SK-N-SH (cell line): ENCODE data around the gene BABAM2. TPM values are rescaled to one million over a fixed set of nuclear protein-coding genes. Genes with fewer than 3 reads are reported as not detected.

ENCODE experiments used
- CTCF ChIA-PET: fragments of 300-600, 350-600 bp; formaldehyde crosslinking; extraction: SDS; loops from one replicate; lab custom pipeline; 2021; lab: Yijun Ruan, JAX
- POLR2A ChIA-PET: fragments of 350-600 bp; sonication (Branson Sonifier 250); formaldehyde crosslinking; extraction: SDS; loops from one replicate; lab custom pipeline; 2020; ENCODE audit warnings: antibody characterized with exemption, inconsistent platforms; lab: Yijun Ruan, JAX
- DNase-seq: peaks from one replicate; pipeline ENCODE4 v3.0.0; 2012
- H2AFZ ChIP-seq: fragments of 200-600 bp; sonication (generic); 2 replicates; pipeline ENCODE4 v1.8.1; 2016; ENCODE audit warnings: antibody characterized with exemption, mild to moderate bottlenecking, low read depth
- H3F3A ChIP-seq: fragments of 200-600 bp; sonication (generic); replicated peaks from 2 replicates; pipeline ENCODE3; 2016; ENCODE audit warnings: antibody characterized with exemption, mild to moderate bottlenecking; ENCODE audit not compliant: insufficient read depth
- H3K27ac ChIP-seq, 2 experiments: fragments of 200-500 bp in 1 of 2; fragments of 200-600 bp in 1 of 2; sonication (Bioruptor generic) in 1 of 2; sonication (generic), shearing (Covaris generic) in 1 of 2; 2 replicates each; pipeline versions ENCODE4 v1.5.1 to v1.6.1; 2014 to 2016; ENCODE audit warnings: low read depth in 2 of 2, inconsistent platforms in 1 of 2, low read length in 1 of 2, mild to moderate bottlenecking in 1 of 2, mixed read lengths in 1 of 2
- H3K27me3 ChIP-seq: fragments of 200-600 bp; sonication (generic), shearing (Covaris generic); 2 replicates; pipeline ENCODE4 v1.6.1; 2016; ENCODE audit warnings: mixed run types; ENCODE audit not compliant: insufficient read depth
- H3K36me3 ChIP-seq, 2 experiments: fragments of 200-500 bp in 1 of 2; fragments of 200-600 bp in 1 of 2; sonication (Bioruptor generic) in 1 of 2; sonication (generic) in 1 of 2; replicated peaks in 1 of 2; 2 replicates each; pipeline versions ENCODE3 to v1.5.1; 2014 to 2016; ENCODE audit warnings: low read length in 1 of 2, mild to moderate bottlenecking in 1 of 2; ENCODE audit not compliant: insufficient read depth in 2 of 2, control insufficient read depth in 1 of 2
- H3K4me1 ChIP-seq, 2 experiments: fragments of 200-500 bp in 1 of 2; fragments of 200-600 bp in 1 of 2; sonication (Bioruptor generic) in 1 of 2; sonication (generic), shearing (Covaris generic) in 1 of 2; 2 replicates each; pipeline versions ENCODE4 v1.5.1 to v1.6.1; 2014 to 2016; ENCODE audit warnings: low read depth in 1 of 2, low read length in 1 of 2, mixed run types in 1 of 2; ENCODE audit not compliant: insufficient read depth in 2 of 2, control insufficient read depth in 1 of 2
- H3K4me2 ChIP-seq: fragments of 200-600 bp; sonication (generic), shearing (Covaris generic); 2 replicates; pipeline ENCODE4 v1.6.1; 2017; ENCODE audit warnings: mixed run types
- H3K4me3 ChIP-seq, 2 experiments: fragments of 200-500 bp in 1 of 2; fragments of 200-600 bp in 1 of 2; sonication (Bioruptor generic) in 1 of 2; sonication (generic), shearing (Covaris generic) in 1 of 2; 2 replicates each; pipeline versions ENCODE4 v1.5.1 to v1.8.1; 2014 to 2016; ENCODE audit warnings: low read depth in 2 of 2, inconsistent platforms in 1 of 2, low read length in 1 of 2, mild to moderate bottlenecking in 1 of 2, mixed read lengths in 1 of 2, moderate library complexity in 1 of 2
- H3K79me2 ChIP-seq: fragments of 200-600 bp; sonication (generic); 2 replicates; pipeline ENCODE4 v1.8.1; 2017; ENCODE audit warnings: mild to moderate bottlenecking; ENCODE audit not compliant: insufficient read depth
- H3K9ac ChIP-seq: fragments of 200-600 bp; sonication (generic); 2 replicates; pipeline ENCODE4 v1.6.1; 2017; ENCODE audit warnings: mixed run types
- H3K9me2 ChIP-seq: fragments of 200-600 bp; sonication (generic); 2 replicates; pipeline ENCODE4 v1.6.1; 2017; ENCODE audit warnings: mixed run types
- H3K9me3 ChIP-seq: fragments of 200-600 bp; sonication (generic); 2 replicates; pipeline ENCODE4 v1.6.1; 2017; ENCODE audit warnings: mixed run types, mild to moderate bottlenecking, moderate library complexity
- H4K20me1 ChIP-seq: fragments of 200-600 bp; sonication (generic); 2 replicates; pipeline ENCODE4 v1.6.1; 2017; ENCODE audit warnings: mild to moderate bottlenecking, mixed run types; ENCODE audit not compliant: insufficient read depth
- CTCF ChIP-seq: fragments of 200-600 bp; sonication (generic); IDR thresholded peaks from 2 replicates; pipeline ENCODE4 v1.6.1; 2017; ENCODE audit warnings: antibody characterized with exemption, mild to moderate bottlenecking, moderate library complexity
- ELF1 ChIP-seq: IDR thresholded peaks from 2 replicates; pipeline ENCODE4 v1.4.0; 2012
- EP300 ChIP-seq, 2 experiments: IDR thresholded peaks; 2 replicates each; pipeline versions ENCODE4 v1.4.0 to v1.6.1; 2012; ENCODE audit warnings: borderline replicate concordance in 1 of 2, low read depth in 1 of 2, low read length in 1 of 2
- FOXM1 ChIP-seq: IDR thresholded peaks from 2 replicates; pipeline ENCODE4 v1.4.0; 2012; ENCODE audit warnings: low read depth, mild to moderate bottlenecking
- JUND ChIP-seq: IDR thresholded peaks from 2 replicates; pipeline ENCODE4 v1.4.0; 2012
- NFIC ChIP-seq: IDR thresholded peaks from 2 replicates; pipeline ENCODE4 v1.4.0; 2012; ENCODE audit warnings: borderline replicate concordance
- NRF1 ChIP-seq: IDR thresholded peaks from 2 replicates; pipeline ENCODE4 v1.6.1; 2012; ENCODE audit warnings: low read depth, mild to moderate bottlenecking, low read length
- PBX3 ChIP-seq: IDR thresholded peaks from 2 replicates; pipeline ENCODE4; 2012
- RCOR1 ChIP-seq: fragments of 150-350 bp; IDR thresholded peaks from 2 replicates; pipeline ENCODE4 v1.6.1; 2017; ENCODE audit warnings: antibody characterized with exemption, low read length
- RFX5 ChIP-seq: IDR thresholded peaks from 2 replicates; pipeline ENCODE4 v1.6.1; 2012; ENCODE audit warnings: mild to moderate bottlenecking, improper control_type of control experiment, low read length
- RXRA ChIP-seq: IDR thresholded peaks from 2 replicates; pipeline ENCODE4 v1.4.0; 2012; ENCODE audit warnings: low read depth, mild to moderate bottlenecking, borderline replicate concordance
- SIN3A ChIP-seq: IDR thresholded peaks from 2 replicates; pipeline ENCODE4 v1.6.1; 2012; ENCODE audit warnings: low read depth, mild to moderate bottlenecking, low read length, moderate library complexity, borderline replicate concordance
- TCF12 ChIP-seq: IDR thresholded peaks from 2 replicates; pipeline ENCODE4 v1.4.0; 2012
- YY1 ChIP-seq: IDR thresholded peaks from 2 replicates; pipeline ENCODE4 v1.4.0; 2012; ENCODE audit warnings: low read depth, mild to moderate bottlenecking
- whole genome bisulfite sequencing: methylation state at CpG from one replicate; pipeline ENCODE4 v1.1.6; 2017; ENCODE audit warnings: low lambda C conversion rate; 5-methylcytosine and 5-hydroxymethylcytosine counted together
- polyA plus RNA-seq, 3 experiments: library from polyadenylated mRNA; depleted of rRNA; stranded (reverse); fragments of >200 nt; gene quantifications; 2 replicates each; pipeline ENCODE4 v1.2.3, GENCODE V29; 2012
- TF ChIP-seq, protein P1 (sequence below): fragments of 150-350 bp; IDR thresholded peaks from 2 replicates; pipeline ENCODE4 v1.6.1; 2016; ENCODE audit warnings: mild to moderate bottlenecking, low read depth, low read length
- TF ChIP-seq, protein P2 (sequence below): IDR thresholded peaks from 2 replicates; pipeline ENCODE4 v1.6.1; 2012; ENCODE audit warnings: mild to moderate bottlenecking, low read depth, low read length, moderate library complexity
- TF ChIP-seq, protein P3 (sequence below): IDR thresholded peaks from 2 replicates; pipeline ENCODE4 v1.4.0; 2012; ENCODE audit warnings: low read depth, borderline replicate concordance

Gene BABAM2
- polyA plus RNA-seq, 1 of the 3 experiments (the other 2 are of a cell fraction): 34.0 TPM

DNA sequence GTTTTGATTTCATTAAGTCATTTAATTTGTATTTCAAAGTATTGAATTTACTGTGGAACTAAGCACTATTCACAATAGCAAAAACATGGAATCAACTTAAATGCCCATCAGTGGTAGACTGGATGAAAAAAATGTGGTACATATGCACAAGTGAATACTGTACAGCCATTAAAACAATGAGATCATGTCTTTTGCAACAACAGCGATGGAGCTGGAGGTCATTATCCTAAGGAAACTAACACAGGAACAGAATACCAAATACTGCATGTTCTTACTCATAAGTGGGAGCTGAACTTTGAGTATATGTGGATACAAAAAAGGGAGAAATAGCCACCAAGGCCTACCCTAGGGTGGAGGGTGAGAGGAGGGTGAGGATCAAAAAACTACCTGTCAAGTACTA is 164.4 kb downstream of the BABAM2 start:
- CTCF ChIA-PET: interaction anchor here (0.7 to 1.0 kb wide), 2 partner anchors 22 to 207 kb away, joined by 3 to 4 read pairs; no protein-coding TSS in a partner anchor
- WGBS: 94% methylated on average over 1 of the region's 1 CpG

DNA sequence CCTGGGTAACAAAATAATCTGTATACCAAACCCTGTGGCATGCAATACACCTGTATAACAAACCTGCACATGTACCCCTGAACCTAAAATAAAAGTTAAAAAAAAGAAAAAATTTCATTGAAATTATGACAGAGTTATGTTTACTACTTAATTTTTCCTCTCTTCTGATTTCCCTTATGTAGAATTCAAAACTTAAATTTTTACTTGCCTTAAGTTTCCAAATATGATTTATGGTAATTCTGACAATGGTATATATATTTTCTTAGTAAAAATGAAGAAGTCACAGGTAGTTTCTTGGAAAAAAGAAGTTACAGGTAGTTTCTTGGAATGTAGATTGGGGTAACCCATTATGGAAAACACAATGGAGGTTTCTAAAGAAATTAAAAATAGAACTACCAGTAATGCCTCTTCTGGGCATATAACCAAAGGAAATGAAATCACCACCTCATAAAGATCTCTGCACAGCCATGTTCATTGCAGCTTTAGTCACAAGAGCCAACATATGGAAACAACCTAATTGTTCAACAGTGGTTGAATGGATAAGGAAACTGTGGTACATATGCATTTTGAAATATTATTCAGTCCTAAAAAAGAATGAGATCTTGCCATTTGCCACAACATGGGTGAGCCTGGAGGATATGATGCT is 164.9 kb downstream of the BABAM2 start:
- H3K79me2 ChIP-seq: no peaks in the 10 kb centered on the region
- no peaks in the 10 kb centered on the region for H4K20me1 ChIP-seq
- no peaks in the 10 kb centered on the region for H3K36me3 ChIP-seq

More for the DNA sequence above, 164.4 kb downstream of the BABAM2 start:
- no peak for DNase-seq
- POLR2A ChIA-PET: no interaction called here
- no peak overlapping the region for H2AFZ ChIP-seq
- no peaks in the 10 kb centered on the region for H3K36me3 ChIP-seq
- H4K20me1 ChIP-seq: no peaks in the 10 kb centered on the region
- no peaks in the 10 kb centered on the region for H3K27me3 ChIP-seq
- H3K9me3 ChIP-seq: no peaks in the 10 kb centered on the region
- no peak overlapping the region for H3K4me2 ChIP-seq
- H3K9me2 ChIP-seq: no peaks in the 10 kb centered on the region
- no peak for TF ChIP-seq RCOR1
- no peak for TF ChIP-seq TCF12
- H3K27ac ChIP-seq: no peak overlapping the region
- H3K4me3 ChIP-seq: no peak overlapping the region
- H3K79me2 ChIP-seq: no peaks in the 10 kb centered on the region
- H3K4me1 ChIP-seq: peaks cover 0 to 11% of the 10 kb centered on the region in 2 experiments; a peak in 2 of 4 replicates
- no peak overlapping the region for H3K9ac ChIP-seq
- no peaks in the 10 kb centered on the region for H3F3A ChIP-seq

More for the DNA sequence above, 164.9 kb downstream of the BABAM2 start:
- Histone ChIP-seq H3K9ac (no peak overlapping the region), H3K4me3 (no peak overlapping the region), H3K9me3 (no peaks in the 10 kb centered on the region), H3K27ac (no peak overlapping the region), H3K4me1 (peaks cover 0 to 11% of the 10 kb centered on the region in 2 experiments; a peak in 2 of 4 replicates), H3K4me2 (no peak overlapping the region), H3K27me3 (no peaks in the 10 kb centered on the region), H3F3A (no peaks in the 10 kb centered on the region), H3K9me2 (no peaks in the 10 kb centered on the region), H2AFZ (no peak overlapping the region)
- CTCF ChIA-PET: interaction anchor here (1.0 kb wide), 1 partner anchor 208 kb away, joined by 4 read pairs; no protein-coding TSS in a partner anchor
- DNase-seq: no peak
- TF ChIP-seq RFX5 (no peak), NFIC (no peak), RXRA (no peak), JUND (no peak), EP300 (IDR thresholded peaks at IDR 0.05; ENCODE audit: borderline replicate concordance in 1 of 2, low read depth in 1 of 2, low read length in 1 of 2) (no peak), SIN3A (no peak), FOXM1 (no peak), CTCF (no peak), YY1 (no peak), NRF1 (no peak), PBX3 (no peak), ELF1 (no peak)
- TF ChIP-seq, protein P1, sequence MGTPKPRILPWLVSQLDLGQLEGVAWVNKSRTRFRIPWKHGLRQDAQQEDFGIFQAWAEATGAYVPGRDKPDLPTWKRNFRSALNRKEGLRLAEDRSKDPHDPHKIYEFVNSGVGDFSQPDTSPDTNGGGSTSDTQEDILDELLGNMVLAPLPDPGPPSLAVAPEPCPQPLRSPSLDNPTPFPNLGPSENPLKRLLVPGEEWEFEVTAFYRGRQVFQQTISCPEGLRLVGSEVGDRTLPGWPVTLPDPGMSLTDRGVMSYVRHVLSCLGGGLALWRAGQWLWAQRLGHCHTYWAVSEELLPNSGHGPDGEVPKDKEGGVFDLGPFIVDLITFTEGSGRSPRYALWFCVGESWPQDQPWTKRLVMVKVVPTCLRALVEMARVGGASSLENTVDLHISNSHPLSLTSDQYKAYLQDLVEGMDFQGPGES: no peak
- TF ChIP-seq, protein P2, sequence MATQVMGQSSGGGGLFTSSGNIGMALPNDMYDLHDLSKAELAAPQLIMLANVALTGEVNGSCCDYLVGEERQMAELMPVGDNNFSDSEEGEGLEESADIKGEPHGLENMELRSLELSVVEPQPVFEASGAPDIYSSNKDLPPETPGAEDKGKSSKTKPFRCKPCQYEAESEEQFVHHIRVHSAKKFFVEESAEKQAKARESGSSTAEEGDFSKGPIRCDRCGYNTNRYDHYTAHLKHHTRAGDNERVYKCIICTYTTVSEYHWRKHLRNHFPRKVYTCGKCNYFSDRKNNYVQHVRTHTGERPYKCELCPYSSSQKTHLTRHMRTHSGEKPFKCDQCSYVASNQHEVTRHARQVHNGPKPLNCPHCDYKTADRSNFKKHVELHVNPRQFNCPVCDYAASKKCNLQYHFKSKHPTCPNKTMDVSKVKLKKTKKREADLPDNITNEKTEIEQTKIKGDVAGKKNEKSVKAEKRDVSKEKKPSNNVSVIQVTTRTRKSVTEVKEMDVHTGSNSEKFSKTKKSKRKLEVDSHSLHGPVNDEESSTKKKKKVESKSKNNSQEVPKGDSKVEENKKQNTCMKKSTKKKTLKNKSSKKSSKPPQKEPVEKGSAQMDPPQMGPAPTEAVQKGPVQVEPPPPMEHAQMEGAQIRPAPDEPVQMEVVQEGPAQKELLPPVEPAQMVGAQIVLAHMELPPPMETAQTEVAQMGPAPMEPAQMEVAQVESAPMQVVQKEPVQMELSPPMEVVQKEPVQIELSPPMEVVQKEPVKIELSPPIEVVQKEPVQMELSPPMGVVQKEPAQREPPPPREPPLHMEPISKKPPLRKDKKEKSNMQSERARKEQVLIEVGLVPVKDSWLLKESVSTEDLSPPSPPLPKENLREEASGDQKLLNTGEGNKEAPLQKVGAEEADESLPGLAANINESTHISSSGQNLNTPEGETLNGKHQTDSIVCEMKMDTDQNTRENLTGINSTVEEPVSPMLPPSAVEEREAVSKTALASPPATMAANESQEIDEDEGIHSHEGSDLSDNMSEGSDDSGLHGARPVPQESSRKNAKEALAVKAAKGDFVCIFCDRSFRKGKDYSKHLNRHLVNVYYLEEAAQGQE: no peak
- TF ChIP-seq, protein P3, sequence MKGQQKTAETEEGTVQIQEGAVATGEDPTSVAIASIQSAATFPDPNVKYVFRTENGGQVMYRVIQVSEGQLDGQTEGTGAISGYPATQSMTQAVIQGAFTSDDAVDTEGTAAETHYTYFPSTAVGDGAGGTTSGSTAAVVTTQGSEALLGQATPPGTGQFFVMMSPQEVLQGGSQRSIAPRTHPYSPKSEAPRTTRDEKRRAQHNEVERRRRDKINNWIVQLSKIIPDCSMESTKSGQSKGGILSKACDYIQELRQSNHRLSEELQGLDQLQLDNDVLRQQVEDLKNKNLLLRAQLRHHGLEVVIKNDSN: no peak
- POLR2A ChIA-PET: no interaction called here
